WTC11 (cell line): ENCODE data around the gene GGTLC1. TPM values are rescaled to one million over a fixed set of nuclear protein-coding genes. Genes with fewer than 3 reads are reported as not detected.

Experiments used
- ATAC-seq: fragments of 200-7000 bp; cut with Tn5 transposase; 2 replicates; pipeline ENCODE4 v1.10.0; 2021; ENCODE audit warnings: mild to moderate bottlenecking, moderate library complexity
- CTCF ChIA-PET: fragments of 300-600 bp; sonication (Branson Sonifier 250); formaldehyde crosslinking; loops from one replicate; lab custom pipeline; 2021; ENCODE audit warnings: antibody characterized with exemption; lab: Charles Lee
- POLR2A ChIA-PET: fragments of 350-600 bp; sonication (Branson Sonifier 250); formaldehyde crosslinking; loops from one replicate; lab custom pipeline; 2021; ENCODE audit warnings: antibody characterized with exemption; lab: Charles Lee
- DNase-seq: peaks from one replicate; pipeline ENCODE4 v3.0.0; 2021; ENCODE audit warnings: low spot score
- H3K27ac Mint-ChIP-seq: 2 replicates; pipeline ENCODE4 v1.8.0; 2021; ENCODE audit warnings: mixed read lengths
- H3K27me3 Mint-ChIP-seq: 2 replicates; pipeline ENCODE4 v1.8.0; 2021; ENCODE audit warnings: low read depth, mild to moderate bottlenecking, moderate library complexity, mixed read lengths
- H3K36me3 Mint-ChIP-seq: 2 replicates; pipeline ENCODE4 v1.8.0; 2021; ENCODE audit warnings: mixed read lengths
- H3K4me1 Mint-ChIP-seq: 2 replicates; pipeline ENCODE4 v1.8.0; 2022; ENCODE audit warnings: mixed read lengths
- H3K4me3 Mint-ChIP-seq: 2 replicates; pipeline ENCODE4 v1.8.0; 2021; ENCODE audit warnings: mild to moderate bottlenecking, moderate library complexity, mixed read lengths
- H3K9me3 Mint-ChIP-seq: 2 replicates; pipeline ENCODE4 v1.8.0; 2021; ENCODE audit warnings: mixed read lengths
- ATF1 ChIP-seq: sonication (generic); formaldehyde crosslinking; IDR thresholded peaks from 2 replicates; pipeline ENCODE4 v1.8.1; 2023; ENCODE audit warnings: mild to moderate bottlenecking, moderate library complexity, missing genetic modification reagents
- CREB1 ChIP-seq: sonication (generic); formaldehyde crosslinking; IDR thresholded peaks from 2 replicates; pipeline ENCODE4 v1.8.0; 2023; ENCODE audit warnings: mild to moderate bottlenecking, missing genetic modification reagents
- FOXP1 ChIP-seq: sonication (generic); formaldehyde crosslinking; IDR thresholded peaks from 2 replicates; pipeline ENCODE4 v1.8.0; 2022; ENCODE audit warnings: missing genetic modification reagents, mild to moderate bottlenecking, moderate library complexity, borderline replicate concordance
- NR2C2 ChIP-seq: sonication (generic); formaldehyde crosslinking; IDR thresholded peaks from 2 replicates; pipeline ENCODE4 v1.8.0; 2022; ENCODE audit warnings: mild to moderate bottlenecking, missing genetic modification reagents
- RORB ChIP-seq: fragments of 250-450 bp; sonication (Bioruptor Pico); IDR thresholded peaks from 2 replicates; pipeline ENCODE4 v1.9.0; 2021; ENCODE audit warnings: mild to moderate bottlenecking
- TEAD1 ChIP-seq: sonication (generic); formaldehyde crosslinking; IDR thresholded peaks from 2 replicates; pipeline ENCODE4 v1.8.0; 2022; ENCODE audit warnings: mild to moderate bottlenecking, missing genetic modification reagents
- total RNA-seq: library from RNA; stranded (reverse); gene quantifications from 3 replicates; pipeline ENCODE4 v1.2.3, GENCODE V29; 2021
- TF ChIP-seq, protein P1 (sequence below): sonication (generic); formaldehyde crosslinking; IDR thresholded peaks from 2 replicates; pipeline ENCODE4 v1.8.0; 2022; ENCODE audit warnings: mild to moderate bottlenecking, missing genetic modification reagents
- TF ChIP-seq, protein P2 (sequence below): fragments of 250-450 bp; sonication (Bioruptor Pico); IDR thresholded peaks from 2 replicates; pipeline ENCODE4 v1.9.0; 2021; ENCODE audit warnings: mild to moderate bottlenecking, borderline replicate concordance
- TF ChIP-seq, protein P3 (sequence below): sonication (generic); formaldehyde crosslinking; IDR thresholded peaks from 2 replicates; pipeline ENCODE4 v1.8.1; 2022; ENCODE audit warnings: missing genetic modification reagents, borderline replicate concordance
- TF ChIP-seq, protein P4 (sequence below): sonication (generic); formaldehyde crosslinking; IDR thresholded peaks from 2 replicates; pipeline ENCODE4 v1.8.1; 2023; ENCODE audit warnings: mild to moderate bottlenecking, missing genetic modification reagents, borderline replicate concordance
- TF ChIP-seq, protein P5 (sequence below): sonication (generic); formaldehyde crosslinking; IDR thresholded peaks from 2 replicates; pipeline ENCODE4 v1.8.1; 2023; ENCODE audit warnings: mild to moderate bottlenecking, missing genetic modification reagents, moderate library complexity
- TF ChIP-seq, protein P6 (sequence below): sonication (generic); formaldehyde crosslinking; IDR thresholded peaks from 2 replicates; pipeline ENCODE4 v1.8.0; 2022; ENCODE audit warnings: mild to moderate bottlenecking, missing genetic modification reagents
- TF ChIP-seq, protein P7 (sequence below): sonication (generic); formaldehyde crosslinking; IDR thresholded peaks from 2 replicates; pipeline ENCODE4 v1.8.0; 2022; ENCODE audit warnings: mild to moderate bottlenecking, missing genetic modification reagents
- TF ChIP-seq, protein P8 (sequence below): sonication (generic); formaldehyde crosslinking; IDR thresholded peaks from 2 replicates; pipeline ENCODE4 v1.8.1; 2023; ENCODE audit warnings: mild to moderate bottlenecking, missing genetic modification reagents
- TF ChIP-seq, protein P9 (sequence below): fragments of 250-450 bp; sonication (Bioruptor Pico); IDR thresholded peaks from 2 replicates; pipeline ENCODE4 v1.8.0; 2021; ENCODE audit warnings: mild to moderate bottlenecking
- TF ChIP-seq, protein P10 (sequence below): sonication (generic); formaldehyde crosslinking; conservative IDR thresholded peaks from 2 replicates; pipeline ENCODE4 v1.8.1; 2022; ENCODE audit warnings: mild to moderate bottlenecking, missing genetic modification reagents

The GGTLC1 gene
- total RNA-seq, 1 experiment from 2014 or later, result not detected

DNA sequence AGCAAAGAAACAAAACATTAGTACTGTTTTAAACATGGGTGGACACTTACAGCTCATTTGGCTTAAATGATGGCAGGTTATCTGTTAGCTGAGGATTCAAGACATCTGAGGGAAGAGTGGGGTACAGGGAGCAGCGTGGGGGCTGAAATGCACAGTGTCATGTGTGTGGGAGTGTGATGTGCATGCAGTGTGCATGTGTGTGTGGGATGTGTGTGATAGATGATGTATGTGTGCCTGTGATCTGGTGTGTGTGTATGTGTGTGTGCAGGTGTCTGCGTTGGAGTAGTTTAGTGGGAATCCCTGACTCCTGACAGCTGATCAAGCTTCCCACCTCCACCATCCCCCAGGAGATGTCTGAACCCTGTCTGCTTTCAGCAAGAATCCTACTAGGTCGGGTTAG is 25.4 kb upstream of the GGTLC1 start:
- Mint-ChIP-seq H3K27ac (no peak overlapping the region), H3K4me1 (no peaks in the 10 kb centered on the region), H3K36me3 (no peaks in the 10 kb centered on the region), H3K4me3 (no peak overlapping the region), H3K27me3 (no peaks in the 10 kb centered on the region), H3K9me3 (no peaks in the 10 kb centered on the region)
- no peak for ATAC-seq
- TF ChIP-seq, protein P1, sequence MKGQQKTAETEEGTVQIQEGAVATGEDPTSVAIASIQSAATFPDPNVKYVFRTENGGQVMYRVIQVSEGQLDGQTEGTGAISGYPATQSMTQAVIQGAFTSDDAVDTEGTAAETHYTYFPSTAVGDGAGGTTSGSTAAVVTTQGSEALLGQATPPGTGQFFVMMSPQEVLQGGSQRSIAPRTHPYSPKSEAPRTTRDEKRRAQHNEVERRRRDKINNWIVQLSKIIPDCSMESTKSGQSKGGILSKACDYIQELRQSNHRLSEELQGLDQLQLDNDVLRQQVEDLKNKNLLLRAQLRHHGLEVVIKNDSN, result no peak
- no peak for TF ChIP-seq RORB (CRISPR knock-in tag)
- TF ChIP-seq, protein P2, sequence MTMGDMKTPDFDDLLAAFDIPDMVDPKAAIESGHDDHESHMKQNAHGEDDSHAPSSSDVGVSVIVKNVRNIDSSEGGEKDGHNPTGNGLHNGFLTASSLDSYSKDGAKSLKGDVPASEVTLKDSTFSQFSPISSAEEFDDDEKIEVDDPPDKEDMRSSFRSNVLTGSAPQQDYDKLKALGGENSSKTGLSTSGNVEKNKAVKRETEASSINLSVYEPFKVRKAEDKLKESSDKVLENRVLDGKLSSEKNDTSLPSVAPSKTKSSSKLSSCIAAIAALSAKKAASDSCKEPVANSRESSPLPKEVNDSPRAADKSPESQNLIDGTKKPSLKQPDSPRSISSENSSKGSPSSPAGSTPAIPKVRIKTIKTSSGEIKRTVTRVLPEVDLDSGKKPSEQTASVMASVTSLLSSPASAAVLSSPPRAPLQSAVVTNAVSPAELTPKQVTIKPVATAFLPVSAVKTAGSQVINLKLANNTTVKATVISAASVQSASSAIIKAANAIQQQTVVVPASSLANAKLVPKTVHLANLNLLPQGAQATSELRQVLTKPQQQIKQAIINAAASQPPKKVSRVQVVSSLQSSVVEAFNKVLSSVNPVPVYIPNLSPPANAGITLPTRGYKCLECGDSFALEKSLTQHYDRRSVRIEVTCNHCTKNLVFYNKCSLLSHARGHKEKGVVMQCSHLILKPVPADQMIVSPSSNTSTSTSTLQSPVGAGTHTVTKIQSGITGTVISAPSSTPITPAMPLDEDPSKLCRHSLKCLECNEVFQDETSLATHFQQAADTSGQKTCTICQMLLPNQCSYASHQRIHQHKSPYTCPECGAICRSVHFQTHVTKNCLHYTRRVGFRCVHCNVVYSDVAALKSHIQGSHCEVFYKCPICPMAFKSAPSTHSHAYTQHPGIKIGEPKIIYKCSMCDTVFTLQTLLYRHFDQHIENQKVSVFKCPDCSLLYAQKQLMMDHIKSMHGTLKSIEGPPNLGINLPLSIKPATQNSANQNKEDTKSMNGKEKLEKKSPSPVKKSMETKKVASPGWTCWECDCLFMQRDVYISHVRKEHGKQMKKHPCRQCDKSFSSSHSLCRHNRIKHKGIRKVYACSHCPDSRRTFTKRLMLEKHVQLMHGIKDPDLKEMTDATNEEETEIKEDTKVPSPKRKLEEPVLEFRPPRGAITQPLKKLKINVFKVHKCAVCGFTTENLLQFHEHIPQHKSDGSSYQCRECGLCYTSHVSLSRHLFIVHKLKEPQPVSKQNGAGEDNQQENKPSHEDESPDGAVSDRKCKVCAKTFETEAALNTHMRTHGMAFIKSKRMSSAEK (CRISPR knock-in tag), result no peak
- TF ChIP-seq FOXP1 (CRISPR knock-in tag), result no peak
- TF ChIP-seq, protein P3, sequence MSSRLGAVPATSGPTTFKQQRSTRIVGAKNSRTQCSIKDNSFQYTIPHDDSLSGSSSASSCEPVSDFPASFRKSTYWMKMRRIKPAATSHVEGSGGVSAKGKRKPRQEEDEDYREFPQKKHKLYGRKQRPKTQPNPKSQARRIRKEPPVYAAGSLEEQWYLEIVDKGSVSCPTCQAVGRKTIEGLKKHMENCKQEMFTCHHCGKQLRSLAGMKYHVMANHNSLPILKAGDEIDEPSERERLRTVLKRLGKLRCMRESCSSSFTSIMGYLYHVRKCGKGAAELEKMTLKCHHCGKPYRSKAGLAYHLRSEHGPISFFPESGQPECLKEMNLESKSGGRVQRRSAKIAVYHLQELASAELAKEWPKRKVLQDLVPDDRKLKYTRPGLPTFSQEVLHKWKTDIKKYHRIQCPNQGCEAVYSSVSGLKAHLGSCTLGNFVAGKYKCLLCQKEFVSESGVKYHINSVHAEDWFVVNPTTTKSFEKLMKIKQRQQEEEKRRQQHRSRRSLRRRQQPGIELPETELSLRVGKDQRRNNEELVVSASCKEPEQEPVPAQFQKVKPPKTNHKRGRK (CRISPR knock-in tag), result no peak
- TF ChIP-seq, protein P4, sequence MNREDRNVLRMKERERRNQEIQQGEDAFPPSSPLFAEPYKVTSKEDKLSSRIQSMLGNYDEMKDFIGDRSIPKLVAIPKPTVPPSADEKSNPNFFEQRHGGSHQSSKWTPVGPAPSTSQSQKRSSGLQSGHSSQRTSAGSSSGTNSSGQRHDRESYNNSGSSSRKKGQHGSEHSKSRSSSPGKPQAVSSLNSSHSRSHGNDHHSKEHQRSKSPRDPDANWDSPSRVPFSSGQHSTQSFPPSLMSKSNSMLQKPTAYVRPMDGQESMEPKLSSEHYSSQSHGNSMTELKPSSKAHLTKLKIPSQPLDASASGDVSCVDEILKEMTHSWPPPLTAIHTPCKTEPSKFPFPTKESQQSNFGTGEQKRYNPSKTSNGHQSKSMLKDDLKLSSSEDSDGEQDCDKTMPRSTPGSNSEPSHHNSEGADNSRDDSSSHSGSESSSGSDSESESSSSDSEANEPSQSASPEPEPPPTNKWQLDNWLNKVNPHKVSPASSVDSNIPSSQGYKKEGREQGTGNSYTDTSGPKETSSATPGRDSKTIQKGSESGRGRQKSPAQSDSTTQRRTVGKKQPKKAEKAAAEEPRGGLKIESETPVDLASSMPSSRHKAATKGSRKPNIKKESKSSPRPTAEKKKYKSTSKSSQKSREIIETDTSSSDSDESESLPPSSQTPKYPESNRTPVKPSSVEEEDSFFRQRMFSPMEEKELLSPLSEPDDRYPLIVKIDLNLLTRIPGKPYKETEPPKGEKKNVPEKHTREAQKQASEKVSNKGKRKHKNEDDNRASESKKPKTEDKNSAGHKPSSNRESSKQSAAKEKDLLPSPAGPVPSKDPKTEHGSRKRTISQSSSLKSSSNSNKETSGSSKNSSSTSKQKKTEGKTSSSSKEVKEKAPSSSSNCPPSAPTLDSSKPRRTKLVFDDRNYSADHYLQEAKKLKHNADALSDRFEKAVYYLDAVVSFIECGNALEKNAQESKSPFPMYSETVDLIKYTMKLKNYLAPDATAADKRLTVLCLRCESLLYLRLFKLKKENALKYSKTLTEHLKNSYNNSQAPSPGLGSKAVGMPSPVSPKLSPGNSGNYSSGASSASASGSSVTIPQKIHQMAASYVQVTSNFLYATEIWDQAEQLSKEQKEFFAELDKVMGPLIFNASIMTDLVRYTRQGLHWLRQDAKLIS, result no peak
- TF ChIP-seq, protein P5, sequence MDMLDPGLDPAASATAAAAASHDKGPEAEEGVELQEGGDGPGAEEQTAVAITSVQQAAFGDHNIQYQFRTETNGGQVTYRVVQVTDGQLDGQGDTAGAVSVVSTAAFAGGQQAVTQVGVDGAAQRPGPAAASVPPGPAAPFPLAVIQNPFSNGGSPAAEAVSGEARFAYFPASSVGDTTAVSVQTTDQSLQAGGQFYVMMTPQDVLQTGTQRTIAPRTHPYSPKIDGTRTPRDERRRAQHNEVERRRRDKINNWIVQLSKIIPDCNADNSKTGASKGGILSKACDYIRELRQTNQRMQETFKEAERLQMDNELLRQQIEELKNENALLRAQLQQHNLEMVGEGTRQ (CRISPR knock-in tag), result no peak
- no peak for TF ChIP-seq CREB1 (CRISPR knock-in tag)
- TF ChIP-seq ATF1 (CRISPR knock-in tag), result no peak
- TF ChIP-seq, protein P6, sequence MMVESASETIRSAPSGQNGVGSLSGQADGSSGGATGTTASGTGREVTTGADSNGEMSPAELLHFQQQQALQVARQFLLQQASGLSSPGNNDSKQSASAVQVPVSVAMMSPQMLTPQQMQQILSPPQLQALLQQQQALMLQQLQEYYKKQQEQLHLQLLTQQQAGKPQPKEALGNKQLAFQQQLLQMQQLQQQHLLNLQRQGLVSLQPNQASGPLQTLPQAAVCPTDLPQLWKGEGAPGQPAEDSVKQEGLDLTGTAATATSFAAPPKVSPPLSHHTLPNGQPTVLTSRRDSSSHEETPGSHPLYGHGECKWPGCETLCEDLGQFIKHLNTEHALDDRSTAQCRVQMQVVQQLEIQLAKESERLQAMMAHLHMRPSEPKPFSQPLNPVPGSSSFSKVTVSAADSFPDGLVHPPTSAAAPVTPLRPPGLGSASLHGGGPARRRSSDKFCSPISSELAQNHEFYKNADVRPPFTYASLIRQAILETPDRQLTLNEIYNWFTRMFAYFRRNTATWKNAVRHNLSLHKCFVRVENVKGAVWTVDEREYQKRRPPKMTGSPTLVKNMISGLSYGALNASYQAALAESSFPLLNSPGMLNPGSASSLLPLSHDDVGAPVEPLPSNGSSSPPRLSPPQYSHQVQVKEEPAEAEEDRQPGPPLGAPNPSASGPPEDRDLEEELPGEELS (CRISPR knock-in tag), result no peak
- TF ChIP-seq, protein P7, sequence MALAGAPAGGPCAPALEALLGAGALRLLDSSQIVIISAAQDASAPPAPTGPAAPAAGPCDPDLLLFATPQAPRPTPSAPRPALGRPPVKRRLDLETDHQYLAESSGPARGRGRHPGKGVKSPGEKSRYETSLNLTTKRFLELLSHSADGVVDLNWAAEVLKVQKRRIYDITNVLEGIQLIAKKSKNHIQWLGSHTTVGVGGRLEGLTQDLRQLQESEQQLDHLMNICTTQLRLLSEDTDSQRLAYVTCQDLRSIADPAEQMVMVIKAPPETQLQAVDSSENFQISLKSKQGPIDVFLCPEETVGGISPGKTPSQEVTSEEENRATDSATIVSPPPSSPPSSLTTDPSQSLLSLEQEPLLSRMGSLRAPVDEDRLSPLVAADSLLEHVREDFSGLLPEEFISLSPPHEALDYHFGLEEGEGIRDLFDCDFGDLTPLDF (CRISPR knock-in tag), result no peak
- TF ChIP-seq, protein P8, sequence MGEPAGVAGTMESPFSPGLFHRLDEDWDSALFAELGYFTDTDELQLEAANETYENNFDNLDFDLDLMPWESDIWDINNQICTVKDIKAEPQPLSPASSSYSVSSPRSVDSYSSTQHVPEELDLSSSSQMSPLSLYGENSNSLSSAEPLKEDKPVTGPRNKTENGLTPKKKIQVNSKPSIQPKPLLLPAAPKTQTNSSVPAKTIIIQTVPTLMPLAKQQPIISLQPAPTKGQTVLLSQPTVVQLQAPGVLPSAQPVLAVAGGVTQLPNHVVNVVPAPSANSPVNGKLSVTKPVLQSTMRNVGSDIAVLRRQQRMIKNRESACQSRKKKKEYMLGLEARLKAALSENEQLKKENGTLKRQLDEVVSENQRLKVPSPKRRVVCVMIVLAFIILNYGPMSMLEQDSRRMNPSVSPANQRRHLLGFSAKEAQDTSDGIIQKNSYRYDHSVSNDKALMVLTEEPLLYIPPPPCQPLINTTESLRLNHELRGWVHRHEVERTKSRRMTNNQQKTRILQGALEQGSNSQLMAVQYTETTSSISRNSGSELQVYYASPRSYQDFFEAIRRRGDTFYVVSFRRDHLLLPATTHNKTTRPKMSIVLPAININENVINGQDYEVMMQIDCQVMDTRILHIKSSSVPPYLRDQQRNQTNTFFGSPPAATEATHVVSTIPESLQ (CRISPR knock-in tag), result no peak
- TF ChIP-seq NR2C2 (CRISPR knock-in tag), result no peak
- TF ChIP-seq, protein P9, sequence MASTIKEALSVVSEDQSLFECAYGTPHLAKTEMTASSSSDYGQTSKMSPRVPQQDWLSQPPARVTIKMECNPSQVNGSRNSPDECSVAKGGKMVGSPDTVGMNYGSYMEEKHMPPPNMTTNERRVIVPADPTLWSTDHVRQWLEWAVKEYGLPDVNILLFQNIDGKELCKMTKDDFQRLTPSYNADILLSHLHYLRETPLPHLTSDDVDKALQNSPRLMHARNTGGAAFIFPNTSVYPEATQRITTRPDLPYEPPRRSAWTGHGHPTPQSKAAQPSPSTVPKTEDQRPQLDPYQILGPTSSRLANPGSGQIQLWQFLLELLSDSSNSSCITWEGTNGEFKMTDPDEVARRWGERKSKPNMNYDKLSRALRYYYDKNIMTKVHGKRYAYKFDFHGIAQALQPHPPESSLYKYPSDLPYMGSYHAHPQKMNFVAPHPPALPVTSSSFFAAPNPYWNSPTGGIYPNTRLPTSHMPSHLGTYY (CRISPR knock-in tag), result no peak
- no peak for TF ChIP-seq TEAD1 (CRISPR knock-in tag)
- TF ChIP-seq, protein P10, sequence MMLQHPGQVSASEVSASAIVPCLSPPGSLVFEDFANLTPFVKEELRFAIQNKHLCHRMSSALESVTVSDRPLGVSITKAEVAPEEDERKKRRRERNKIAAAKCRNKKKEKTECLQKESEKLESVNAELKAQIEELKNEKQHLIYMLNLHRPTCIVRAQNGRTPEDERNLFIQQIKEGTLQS (CRISPR knock-in tag), result no peak
- CTCF ChIA-PET, result no interaction called here
- POLR2A ChIA-PET, result no interaction called here
- no peak for DNase-seq
